HL-60 (cell line): Measurements from ENCODE around the gene BCAR3.

ENCODE experiments used
- DNase-seq, 2 experiments: peaks; one replicate each; pipeline ENCODE4 v3.0.0-alpha.2; 2010 to 2020; ENCODE audit warnings: low read depth in 1 of 2, low spot score in 1 of 2
- H3K27ac ChIP-seq: fragments of 250-450 bp; sonication (Bioruptor Pico); replicated peaks from 2 replicates; pipeline ENCODE4 v1.5.1; 2020; ENCODE audit warnings: mild to moderate bottlenecking, moderate library complexity
- H3K27me3 ChIP-seq: fragments of 250-450 bp; sonication (Bioruptor Pico); 2 replicates; pipeline ENCODE4 v1.5.1; 2021; ENCODE audit warnings: mild to moderate bottlenecking, moderate library complexity; ENCODE audit not compliant: insufficient read depth, poor library complexity, severe bottlenecking
- H3K4me3 ChIP-seq: replicated peaks from 2 replicates; pipeline ENCODE4 v1.5.1; 2011; ENCODE audit warnings: mild to moderate bottlenecking, control low read depth, low read length; ENCODE audit not compliant: insufficient read depth
- GABPA ChIP-seq: IDR thresholded peaks from 2 replicates; pipeline ENCODE4 v1.6.1; 2012; ENCODE audit warnings: low read depth
- POLR2AphosphoS5 ChIP-seq: IDR thresholded peaks from 2 replicates; pipeline ENCODE4 v1.6.1; 2012; ENCODE audit warnings: low read depth
- SPI1 ChIP-seq: IDR thresholded peaks from 2 replicates; pipeline ENCODE4 v1.6.1; 2012; ENCODE audit warnings: low read depth, mild to moderate bottlenecking, borderline replicate concordance
- TF ChIP-seq, protein P1 (sequence below): IDR thresholded peaks from 2 replicates; pipeline ENCODE4 v1.6.1; 2012; ENCODE audit warnings: low read depth; ENCODE audit not compliant: insufficient replicate concordance
- TF ChIP-seq, protein P2 (sequence below): IDR thresholded peaks from one replicate; pipeline ENCODE4 v1.5.1; 2011; ENCODE audit warnings: low read length, control low read depth, inconsistent platforms; ENCODE audit not compliant: insufficient read depth

Gene BCAR3

DNA sequence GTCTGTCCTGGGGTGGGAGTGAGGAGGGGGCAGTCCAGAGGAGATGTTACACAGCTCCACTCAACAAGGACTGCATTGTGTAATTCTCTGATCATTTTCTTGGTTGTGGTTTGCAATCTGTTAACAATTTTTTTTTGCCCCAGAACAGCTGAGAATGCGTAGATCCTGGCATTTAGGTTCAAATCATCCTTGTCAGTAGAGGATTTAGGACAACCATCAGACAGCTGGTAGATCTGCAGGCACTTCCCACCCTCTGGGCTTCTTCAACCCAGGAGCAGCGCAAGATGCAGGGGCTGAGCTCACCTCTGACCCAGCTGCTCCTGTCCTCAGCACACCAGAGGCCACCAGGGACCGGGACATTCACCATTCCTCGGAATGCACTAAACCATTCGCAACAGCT is 13.5 kb downstream of the BCAR3 start:
- H3K27me3 ChIP-seq: no peaks in the 10 kb centered on the region
- TF ChIP-seq, protein P1, sequence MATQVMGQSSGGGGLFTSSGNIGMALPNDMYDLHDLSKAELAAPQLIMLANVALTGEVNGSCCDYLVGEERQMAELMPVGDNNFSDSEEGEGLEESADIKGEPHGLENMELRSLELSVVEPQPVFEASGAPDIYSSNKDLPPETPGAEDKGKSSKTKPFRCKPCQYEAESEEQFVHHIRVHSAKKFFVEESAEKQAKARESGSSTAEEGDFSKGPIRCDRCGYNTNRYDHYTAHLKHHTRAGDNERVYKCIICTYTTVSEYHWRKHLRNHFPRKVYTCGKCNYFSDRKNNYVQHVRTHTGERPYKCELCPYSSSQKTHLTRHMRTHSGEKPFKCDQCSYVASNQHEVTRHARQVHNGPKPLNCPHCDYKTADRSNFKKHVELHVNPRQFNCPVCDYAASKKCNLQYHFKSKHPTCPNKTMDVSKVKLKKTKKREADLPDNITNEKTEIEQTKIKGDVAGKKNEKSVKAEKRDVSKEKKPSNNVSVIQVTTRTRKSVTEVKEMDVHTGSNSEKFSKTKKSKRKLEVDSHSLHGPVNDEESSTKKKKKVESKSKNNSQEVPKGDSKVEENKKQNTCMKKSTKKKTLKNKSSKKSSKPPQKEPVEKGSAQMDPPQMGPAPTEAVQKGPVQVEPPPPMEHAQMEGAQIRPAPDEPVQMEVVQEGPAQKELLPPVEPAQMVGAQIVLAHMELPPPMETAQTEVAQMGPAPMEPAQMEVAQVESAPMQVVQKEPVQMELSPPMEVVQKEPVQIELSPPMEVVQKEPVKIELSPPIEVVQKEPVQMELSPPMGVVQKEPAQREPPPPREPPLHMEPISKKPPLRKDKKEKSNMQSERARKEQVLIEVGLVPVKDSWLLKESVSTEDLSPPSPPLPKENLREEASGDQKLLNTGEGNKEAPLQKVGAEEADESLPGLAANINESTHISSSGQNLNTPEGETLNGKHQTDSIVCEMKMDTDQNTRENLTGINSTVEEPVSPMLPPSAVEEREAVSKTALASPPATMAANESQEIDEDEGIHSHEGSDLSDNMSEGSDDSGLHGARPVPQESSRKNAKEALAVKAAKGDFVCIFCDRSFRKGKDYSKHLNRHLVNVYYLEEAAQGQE: no peak
- TF ChIP-seq, protein P2, sequence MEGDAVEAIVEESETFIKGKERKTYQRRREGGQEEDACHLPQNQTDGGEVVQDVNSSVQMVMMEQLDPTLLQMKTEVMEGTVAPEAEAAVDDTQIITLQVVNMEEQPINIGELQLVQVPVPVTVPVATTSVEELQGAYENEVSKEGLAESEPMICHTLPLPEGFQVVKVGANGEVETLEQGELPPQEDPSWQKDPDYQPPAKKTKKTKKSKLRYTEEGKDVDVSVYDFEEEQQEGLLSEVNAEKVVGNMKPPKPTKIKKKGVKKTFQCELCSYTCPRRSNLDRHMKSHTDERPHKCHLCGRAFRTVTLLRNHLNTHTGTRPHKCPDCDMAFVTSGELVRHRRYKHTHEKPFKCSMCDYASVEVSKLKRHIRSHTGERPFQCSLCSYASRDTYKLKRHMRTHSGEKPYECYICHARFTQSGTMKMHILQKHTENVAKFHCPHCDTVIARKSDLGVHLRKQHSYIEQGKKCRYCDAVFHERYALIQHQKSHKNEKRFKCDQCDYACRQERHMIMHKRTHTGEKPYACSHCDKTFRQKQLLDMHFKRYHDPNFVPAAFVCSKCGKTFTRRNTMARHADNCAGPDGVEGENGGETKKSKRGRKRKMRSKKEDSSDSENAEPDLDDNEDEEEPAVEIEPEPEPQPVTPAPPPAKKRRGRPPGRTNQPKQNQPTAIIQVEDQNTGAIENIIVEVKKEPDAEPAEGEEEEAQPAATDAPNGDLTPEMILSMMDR: no peak
- no peak for TF ChIP-seq GABPA
- no peak overlapping the region for H3K27ac ChIP-seq
- DNase-seq: no peak
- no peak overlapping the region for H3K4me3 ChIP-seq

DNA sequence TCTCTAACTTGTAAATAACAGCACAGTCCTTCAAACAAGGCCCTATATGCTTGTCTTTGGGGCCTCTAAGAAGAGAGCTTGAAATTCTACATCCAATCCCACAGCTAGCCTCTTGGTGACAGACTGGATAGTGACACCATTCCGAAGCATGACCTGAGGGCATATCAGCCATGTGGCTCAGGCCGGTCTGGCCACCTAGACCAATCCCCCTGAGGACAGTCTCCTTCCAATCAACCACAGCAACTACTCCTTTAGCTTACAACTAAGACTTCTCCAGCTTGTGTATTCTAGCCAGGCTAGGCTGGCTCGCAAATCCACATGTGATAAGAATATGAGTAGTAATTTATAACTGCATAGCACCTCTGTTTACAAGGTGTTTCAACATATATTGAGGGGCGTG is 14.0 kb downstream of the BCAR3 start:
- no peaks in the 10 kb centered on the region for H3K27me3 ChIP-seq
- no peak overlapping the region for H3K27ac ChIP-seq
- H3K4me3 ChIP-seq: no peak overlapping the region
- DNase-seq: no peak
- TF ChIP-seq GABPA (no peak), POLR2AphosphoS5 (no peak), SPI1 (no peak)
- TF ChIP-seq, protein P2: no peak
- TF ChIP-seq, protein P1: no peak

DNA sequence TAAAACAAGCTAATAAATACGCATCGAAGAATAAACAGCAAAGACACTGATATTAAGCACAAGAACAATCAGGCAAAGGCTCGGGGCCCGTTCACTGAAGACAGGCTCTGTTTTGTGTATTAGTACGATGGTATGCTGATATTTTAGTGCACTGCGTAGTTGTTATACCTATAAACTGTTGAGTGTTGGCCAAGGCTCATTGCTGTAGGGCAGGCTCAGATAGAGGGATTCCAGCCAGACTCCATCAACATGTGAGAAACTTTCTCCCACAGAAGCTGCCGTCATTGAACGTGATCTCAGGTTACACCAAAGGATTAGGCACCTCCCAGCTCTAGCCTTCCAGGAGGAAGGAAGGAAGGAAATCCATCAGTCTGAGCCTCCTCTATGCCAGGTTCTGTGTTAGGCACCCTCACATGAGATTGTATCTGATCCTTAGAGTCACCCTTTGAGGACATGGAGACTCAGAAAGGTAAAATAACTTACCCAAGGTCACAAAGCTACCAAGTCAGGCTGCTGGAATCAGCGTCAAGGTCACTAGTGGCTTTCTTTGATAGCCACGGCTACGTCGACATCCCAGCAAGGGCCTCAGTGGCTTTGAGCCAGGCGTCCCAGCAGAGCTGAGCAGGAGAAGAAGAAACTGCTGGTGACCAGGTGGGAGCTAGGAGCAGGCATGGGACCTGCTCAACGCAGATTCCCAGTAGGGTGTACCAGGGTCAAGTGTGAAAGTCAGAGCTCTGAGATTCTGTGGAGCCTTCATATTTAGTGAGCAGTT is 14.8 kb downstream of the BCAR3 start:
- DNase-seq: no peak
- TF ChIP-seq SPI1 (no peak), GABPA (no peak), POLR2AphosphoS5 (no peak)
- TF ChIP-seq, protein P1: no peak
- TF ChIP-seq, protein P2: no peak
- Histone ChIP-seq H3K4me3 (no peak overlapping the region), H3K27ac (no peak overlapping the region), H3K27me3 (no peaks in the 10 kb centered on the region)
